ENCODE results near the gene C6orf120. TPM values are rescaled to one million over a fixed set of nuclear protein-coding genes. Genes with fewer than 3 reads are reported as not detected.

The C6orf120 gene
- total and polyA plus RNA-seq, 2 donors = 12.2 to 27.5 TPM

- no peak for DNase-seq (ENCODE audit: low read depth in 6 of 9, low spot score in 9 of 9)
- Histone ChIP-seq H3K4me3 (ENCODE audit: low read length in 2 of 2) (no peak overlapping the region), H3K27me3 (ENCODE audit: control insufficient read depth in 2 of 2, insufficient read depth in 1 of 2, low read length in 1 of 2) (no peaks in the 10 kb centered on the region), H3K9me3 (ENCODE audit: control insufficient read depth in 2 of 2, insufficient read depth in 1 of 2, low read length in 1 of 2) (no peaks in the 10 kb centered on the region), H3K4me1 (ENCODE audit: control insufficient read depth in 2 of 2, insufficient read depth in 2 of 2, low read length in 2 of 2) (peaks cover 0 to 8% of the 10 kb centered on the region in 2 donors), H3K27ac (ENCODE audit: low read depth in 1 of 2, low read length in 1 of 2) (no peak overlapping the region), H3K36me3 (ENCODE audit: control insufficient read depth in 2 of 2, insufficient read depth in 2 of 2, low read length in 1 of 2) (peaks cover 21 to 35% of the 10 kb centered on the region in 2 donors)
- WGBS = 98% methylated on average over 26 of the region's 26 CpGs
These were observed 41.9 kb upstream of the C6orf120 start for GRCh38 chr6:169659820-169660610.

- H3K4me3 ChIP-seq (ENCODE audit: low read length in 2 of 2) = no peak overlapping the region
- no peak overlapping the region for H3K27ac ChIP-seq (ENCODE audit: low read depth in 1 of 2, low read length in 1 of 2)
- 96% methylated on average over 26 of the region's 26 CpGs for WGBS
- peaks cover 21 to 35% of the 10 kb centered on the region in 2 donors for H3K36me3 ChIP-seq (ENCODE audit: control insufficient read depth in 2 of 2, insufficient read depth in 2 of 2, low read length in 1 of 2)
- no peak for DNase-seq (ENCODE audit: low read depth in 6 of 9, low spot score in 9 of 9)
- no peaks in the 10 kb centered on the region for H3K27me3 ChIP-seq (ENCODE audit: control insufficient read depth in 2 of 2, insufficient read depth in 1 of 2, low read length in 1 of 2)
- no peaks in the 10 kb centered on the region for H3K4me1 ChIP-seq (ENCODE audit: control insufficient read depth in 2 of 2, insufficient read depth in 2 of 2, low read length in 2 of 2)
- no peaks in the 10 kb centered on the region for H3K9me3 ChIP-seq (ENCODE audit: control insufficient read depth in 2 of 2, insufficient read depth in 1 of 2, low read length in 1 of 2)
These were observed 41.1 kb upstream of the C6orf120 start for GRCh38 chr6:169660751-169661390.

DNA sequence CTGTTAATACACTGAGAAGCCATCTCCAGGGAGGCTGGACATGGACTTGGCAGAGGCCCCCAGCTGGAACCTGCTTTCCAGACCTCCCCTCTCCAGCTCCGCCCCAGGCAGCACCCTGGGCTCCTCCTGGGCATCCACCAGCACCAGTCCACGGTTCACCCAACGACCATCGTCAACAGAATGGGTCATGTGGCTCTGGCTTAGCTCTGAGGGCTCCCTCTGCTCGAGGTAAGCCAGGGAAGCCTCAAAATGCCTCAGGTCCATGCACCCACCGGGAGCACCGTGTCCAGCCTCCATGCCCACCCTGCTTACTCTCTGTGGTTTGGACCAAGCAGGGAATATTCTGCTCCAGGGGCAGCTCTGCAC lies 40.6 kb upstream of the C6orf120 start:
- no peaks in the 10 kb centered on the region for H3K27me3 ChIP-seq (ENCODE audit: control insufficient read depth in 2 of 2, insufficient read depth in 1 of 2, low read length in 1 of 2)
- H3K9me3 ChIP-seq (ENCODE audit: control insufficient read depth in 2 of 2, insufficient read depth in 1 of 2, low read length in 1 of 2) = no peaks in the 10 kb centered on the region
- WGBS = over 99% methylated on average over 7 of the region's 7 CpGs
- H3K4me1 ChIP-seq (ENCODE audit: control insufficient read depth in 2 of 2, insufficient read depth in 2 of 2, low read length in 2 of 2) = no peaks in the 10 kb centered on the region
- no peak overlapping the region for H3K4me3 ChIP-seq (ENCODE audit: low read length in 2 of 2)
- H3K27ac ChIP-seq (ENCODE audit: low read depth in 1 of 2, low read length in 1 of 2) = no peak overlapping the region
- H3K36me3 ChIP-seq (ENCODE audit: control insufficient read depth in 2 of 2, insufficient read depth in 2 of 2, low read length in 1 of 2) = peaks cover 22 to 34% of the 10 kb centered on the region in 2 donors
- no peak for DNase-seq (ENCODE audit: low read depth in 6 of 9, low spot score in 9 of 9)

DNA sequence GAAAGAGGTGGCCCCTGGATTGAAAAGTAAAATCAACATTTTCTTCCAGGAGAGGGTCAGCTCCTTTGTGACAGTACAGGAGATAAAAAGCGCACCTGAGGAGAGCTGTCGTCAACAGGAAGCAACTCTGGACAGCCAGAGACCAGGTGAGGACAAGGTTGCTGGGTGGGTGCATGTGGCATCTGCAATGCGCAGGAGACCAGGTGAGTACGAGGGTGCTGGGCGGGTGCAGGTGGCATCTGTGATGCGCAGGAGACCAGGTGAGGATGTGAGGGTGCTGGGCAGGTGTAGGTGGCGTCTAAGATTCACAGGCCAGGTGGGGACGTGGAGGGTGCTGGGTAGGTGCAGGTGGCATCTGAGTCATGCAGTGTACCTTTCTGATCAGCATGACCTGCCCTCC lies 38.5 kb upstream of the C6orf120 start:
- WGBS = 85% methylated on average over 8 of the region's 8 CpGs
- Histone ChIP-seq H3K36me3 (ENCODE audit: control insufficient read depth in 2 of 2, insufficient read depth in 2 of 2, low read length in 1 of 2) (peaks cover 27 to 44% of the 10 kb centered on the region in 2 donors), H3K9me3 (ENCODE audit: control insufficient read depth in 2 of 2, insufficient read depth in 1 of 2, low read length in 1 of 2) (no peaks in the 10 kb centered on the region), H3K4me3 (ENCODE audit: low read length in 2 of 2) (no peak overlapping the region), H3K27ac (ENCODE audit: low read depth in 1 of 2, low read length in 1 of 2) (no peak overlapping the region), H3K27me3 (ENCODE audit: control insufficient read depth in 2 of 2, insufficient read depth in 1 of 2, low read length in 1 of 2) (no peaks in the 10 kb centered on the region), H3K4me1 (ENCODE audit: control insufficient read depth in 2 of 2, insufficient read depth in 2 of 2, low read length in 2 of 2) (no peaks in the 10 kb centered on the region)
- DNase-seq (ENCODE audit: low read depth in 6 of 9, low spot score in 9 of 9) = no peak

GRCh38 chr6:169664227-169664626 lies 37.7 kb upstream of the C6orf120 start:
- Histone ChIP-seq H3K36me3 (ENCODE audit: control insufficient read depth in 2 of 2, insufficient read depth in 2 of 2, low read length in 1 of 2) (peaks cover 27 to 44% of the 10 kb centered on the region in 2 donors), H3K9me3 (ENCODE audit: control insufficient read depth in 2 of 2, insufficient read depth in 1 of 2, low read length in 1 of 2) (no peaks in the 10 kb centered on the region), H3K4me3 (ENCODE audit: low read length in 2 of 2) (no peak overlapping the region), H3K4me1 (ENCODE audit: control insufficient read depth in 2 of 2, insufficient read depth in 2 of 2, low read length in 2 of 2) (no peaks in the 10 kb centered on the region), H3K27ac (ENCODE audit: low read depth in 1 of 2, low read length in 1 of 2) (no peak overlapping the region), H3K27me3 (ENCODE audit: control insufficient read depth in 2 of 2, insufficient read depth in 1 of 2, low read length in 1 of 2) (no peaks in the 10 kb centered on the region)
- DNase-seq (ENCODE audit: low read depth in 6 of 9, low spot score in 9 of 9) = no peak
- WGBS = 98% methylated on average over 14 of the region's 14 CpGs

GRCh38 chr6:169665289-169665688 lies 36.6 kb upstream of the C6orf120 start:
- WGBS = 97% methylated on average over 9 of the region's 9 CpGs
- Histone ChIP-seq H3K4me1 (ENCODE audit: control insufficient read depth in 2 of 2, insufficient read depth in 2 of 2, low read length in 2 of 2) (peaks cover 0 to 5% of the 10 kb centered on the region in 2 donors), H3K36me3 (ENCODE audit: control insufficient read depth in 2 of 2, insufficient read depth in 2 of 2, low read length in 1 of 2) (peaks cover 24 to 43% of the 10 kb centered on the region in 2 donors), H3K9me3 (ENCODE audit: control insufficient read depth in 2 of 2, insufficient read depth in 1 of 2, low read length in 1 of 2) (no peaks in the 10 kb centered on the region), H3K27ac (ENCODE audit: low read depth in 1 of 2, low read length in 1 of 2) (peak overlapping the region in 1 of 2 donors; percentile 27), H3K4me3 (ENCODE audit: low read length in 2 of 2) (no peak overlapping the region), H3K27me3 (ENCODE audit: control insufficient read depth in 2 of 2, insufficient read depth in 1 of 2, low read length in 1 of 2) (no peaks in the 10 kb centered on the region)
- DNase-seq (ENCODE audit: low read depth in 6 of 9, low spot score in 9 of 9) = no peak

- no peak overlapping the region for H3K27ac ChIP-seq (ENCODE audit: low read depth in 1 of 2, low read length in 1 of 2)
- H3K27me3 ChIP-seq (ENCODE audit: control insufficient read depth in 2 of 2, insufficient read depth in 1 of 2, low read length in 1 of 2) = no peaks in the 10 kb centered on the region
- no peak overlapping the region for H3K4me3 ChIP-seq (ENCODE audit: low read length in 2 of 2)
- 97% methylated on average over 18 of the region's 18 CpGs for WGBS
- H3K36me3 ChIP-seq (ENCODE audit: control insufficient read depth in 2 of 2, insufficient read depth in 2 of 2, low read length in 1 of 2) = peaks cover 25 to 37% of the 10 kb centered on the region in 2 donors
- H3K9me3 ChIP-seq (ENCODE audit: control insufficient read depth in 2 of 2, insufficient read depth in 1 of 2, low read length in 1 of 2) = no peaks in the 10 kb centered on the region
- H3K4me1 ChIP-seq (ENCODE audit: control insufficient read depth in 2 of 2, insufficient read depth in 2 of 2, low read length in 2 of 2) = peaks cover 0 to 5% of the 10 kb centered on the region in 2 donors
- DNase-seq (ENCODE audit: low read depth in 6 of 9, low spot score in 9 of 9) = no peak
These were observed 35.5 kb upstream of the C6orf120 start for GRCh38 chr6:169666441-169666840.

DNA sequence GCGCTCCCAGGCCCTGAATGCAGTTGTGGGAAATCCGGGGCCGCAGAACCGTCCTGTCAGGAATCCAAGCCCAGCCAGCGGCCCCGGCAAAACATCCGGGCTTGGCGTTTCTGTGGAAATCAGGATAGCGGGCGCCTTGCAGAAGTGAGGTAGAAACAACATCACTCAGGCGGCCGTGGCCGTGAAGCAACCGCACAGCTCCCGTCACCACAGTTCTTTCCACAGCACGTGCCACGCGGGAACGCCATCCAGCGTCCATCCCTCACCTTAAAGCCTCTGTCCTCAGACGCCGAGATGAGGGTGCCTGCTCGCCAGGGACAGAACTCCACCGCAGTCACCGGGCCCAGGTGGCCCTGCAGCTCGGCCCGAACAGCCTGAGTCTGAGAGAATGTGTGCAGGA lies 34.2 kb upstream of the C6orf120 start:
- Histone ChIP-seq H3K36me3 (ENCODE audit: control insufficient read depth in 2 of 2, insufficient read depth in 2 of 2, low read length in 1 of 2) (peaks cover 31 to 38% of the 10 kb centered on the region in 2 donors), H3K9me3 (ENCODE audit: control insufficient read depth in 2 of 2, insufficient read depth in 1 of 2, low read length in 1 of 2) (no peaks in the 10 kb centered on the region), H3K27ac (ENCODE audit: low read depth in 1 of 2, low read length in 1 of 2) (peak overlapping the region in 1 of 2 donors; percentile 9), H3K27me3 (ENCODE audit: control insufficient read depth in 2 of 2, insufficient read depth in 1 of 2, low read length in 1 of 2) (no peaks in the 10 kb centered on the region), H3K4me1 (ENCODE audit: control insufficient read depth in 2 of 2, insufficient read depth in 2 of 2, low read length in 2 of 2) (peaks cover 0 to 5% of the 10 kb centered on the region in 2 donors), H3K4me3 (ENCODE audit: low read length in 2 of 2) (no peak overlapping the region)
- 98% methylated on average over 27 of the region's 27 CpGs for WGBS
- DNase-seq (ENCODE audit: low read depth in 6 of 9, low spot score in 9 of 9) = no peak

GRCh38 chr6:169668203-169668847 lies 33.6 kb upstream of the C6orf120 start:
- Histone ChIP-seq H3K9me3 (ENCODE audit: control insufficient read depth in 2 of 2, insufficient read depth in 1 of 2, low read length in 1 of 2) (no peaks in the 10 kb centered on the region), H3K36me3 (ENCODE audit: control insufficient read depth in 2 of 2, insufficient read depth in 2 of 2, low read length in 1 of 2) (peaks cover 31 to 34% of the 10 kb centered on the region in 2 donors), H3K27ac (ENCODE audit: low read depth in 1 of 2, low read length in 1 of 2) (no peak overlapping the region), H3K27me3 (ENCODE audit: control insufficient read depth in 2 of 2, insufficient read depth in 1 of 2, low read length in 1 of 2) (no peaks in the 10 kb centered on the region), H3K4me1 (ENCODE audit: control insufficient read depth in 2 of 2, insufficient read depth in 2 of 2, low read length in 2 of 2) (peaks cover 0 to 5% of the 10 kb centered on the region in 2 donors), H3K4me3 (ENCODE audit: low read length in 2 of 2) (no peak overlapping the region)
- WGBS = 98% methylated on average over 15 of the region's 15 CpGs
- DNase-seq (ENCODE audit: low read depth in 6 of 9, low spot score in 9 of 9) = no peak

All from thymus (tissue), 11 donors.